ENCODE data around the gene SNAP29. TPM values are rescaled to one million over a fixed set of nuclear protein-coding genes. Genes with fewer than 3 reads are reported as not detected.
A peak's percentile ranks its signal among the peaks of the same experiment; 100 is the strongest.

The SNAP29 gene
- total and polyA plus RNA-seq, 9 of the 15 experiments (the other 6 are each of a cell fraction or from before 2014, with no cell fraction given) = 19.5 to 250 (median 75.9) TPM

DNA sequence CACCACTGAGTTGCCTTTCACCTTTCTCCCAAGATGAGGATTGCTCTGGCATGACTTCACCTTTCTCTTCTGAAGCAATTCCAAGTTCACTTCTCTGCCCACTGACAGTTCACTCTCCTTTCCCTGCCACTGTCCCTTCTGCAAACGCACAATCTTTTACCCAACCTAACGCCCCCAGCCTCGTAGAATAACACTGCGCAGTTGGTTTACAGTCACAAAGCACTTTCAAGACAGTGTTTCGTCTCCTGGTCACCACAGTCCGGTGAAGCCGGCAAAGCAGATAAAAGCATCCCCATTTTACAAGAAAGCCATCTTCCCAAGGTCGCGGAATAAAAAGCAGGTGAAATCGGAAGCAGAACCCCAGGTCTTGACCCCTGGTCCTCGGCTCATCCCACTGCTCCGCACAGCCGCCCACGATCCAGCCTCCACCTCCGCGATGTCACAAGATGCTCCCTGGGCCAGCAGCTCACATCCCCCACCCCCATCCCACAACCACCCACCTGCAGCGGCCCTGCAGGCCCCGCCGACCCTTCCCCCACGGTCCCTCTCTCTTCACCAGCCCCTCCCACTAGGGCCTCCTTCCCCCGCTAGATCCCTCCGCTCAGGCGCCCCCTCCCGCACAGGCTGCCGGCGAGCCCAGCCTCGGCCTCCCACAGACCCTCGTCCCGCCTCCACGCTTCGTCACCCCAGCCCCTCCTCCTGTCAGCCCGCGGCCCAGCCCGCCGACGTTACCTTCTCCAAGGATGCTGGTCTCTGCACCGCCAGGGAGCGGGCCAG, 781 bp upstream of the SNAP29 start (continued):
- no peak for TF ChIP-seq KLF10 (CRISPR knock-in tag; IDR thresholded peaks at IDR 0.05)
- no peak for TF ChIP-seq RHOXF2B (CRISPR knock-in tag; conservative IDR thresholded peaks at IDR 0.05)
- no peak for TF ChIP-seq HDAC3 (IDR thresholded peaks at IDR 0.05; ENCODE audit: borderline replicate concordance, partially characterized antibody)
- peak; percentile 92; the same call in 1 of the 2 replicates for TF ChIP-seq RBM14 (IDR thresholded peaks at IDR 0.05; ENCODE audit: borderline replicate concordance, insufficient read depth, low read depth, low read length)
- TF ChIP-seq CHD2 (IDR thresholded peaks at IDR 0.05; ENCODE audit: low read depth, low read length) = peak; percentile 76
- no peak for TF ChIP-seq KLF16 (IDR thresholded peaks at IDR 0.05)
- TF ChIP-seq PYGO2 (tag; IDR thresholded peaks at IDR 0.05) = no peak
- TF ChIP-seq WHSC1 (IDR thresholded peaks at IDR 0.05; ENCODE audit: low read length) = no peak
- peak; percentile 48; the same call in 1 of the 2 replicates for TF ChIP-seq JUND (IDR thresholded peaks at IDR 0.05; ENCODE audit: borderline replicate concordance, low read depth, low read length)
- TF ChIP-seq JUND (tag; IDR thresholded peaks at IDR 0.05; ENCODE audit: borderline replicate concordance, low read depth, low read length) = no peak
- TF ChIP-seq ELF4 (CRISPR knock-in tag; IDR thresholded peaks at IDR 0.05) = no peak
- TF ChIP-seq, protein P1, sequence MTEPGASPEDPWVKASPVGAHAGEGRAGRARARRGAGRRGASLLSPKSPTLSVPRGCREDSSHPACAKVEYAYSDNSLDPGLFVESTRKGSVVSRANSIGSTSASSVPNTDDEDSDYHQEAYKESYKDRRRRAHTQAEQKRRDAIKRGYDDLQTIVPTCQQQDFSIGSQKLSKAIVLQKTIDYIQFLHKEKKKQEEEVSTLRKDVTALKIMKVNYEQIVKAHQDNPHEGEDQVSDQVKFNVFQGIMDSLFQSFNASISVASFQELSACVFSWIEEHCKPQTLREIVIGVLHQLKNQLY (CRISPR knock-in tag; conservative IDR thresholded peaks at IDR 0.05) = peak in 1 of 2 experiments; percentile 84; a peak in 1 of 4 replicates
- no peak for TF ChIP-seq CCNT2 (IDR thresholded peaks at IDR 0.05; ENCODE audit: borderline replicate concordance, extremely low read depth, insufficient read length, low read depth, low read length)
- TF ChIP-seq NR3C1 (CRISPR knock-in tag; IDR thresholded peaks at IDR 0.05) = no peak
- TF ChIP-seq, protein P2, sequence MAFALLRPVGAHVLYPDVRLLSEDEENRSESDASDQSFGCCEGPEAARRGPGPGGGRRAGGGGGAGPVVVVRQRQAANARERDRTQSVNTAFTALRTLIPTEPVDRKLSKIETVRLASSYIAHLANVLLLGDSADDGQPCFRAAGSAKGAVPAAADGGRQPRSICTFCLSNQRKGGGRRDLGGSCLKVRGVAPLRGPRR (CRISPR knock-in tag; IDR thresholded peaks at IDR 0.05) = no peak
- no peak for TF ChIP-seq ETV5 (CRISPR knock-in tag; IDR thresholded peaks at IDR 0.05; ENCODE audit: low read depth)
- no peak for TF ChIP-seq ZKSCAN1 (IDR thresholded peaks at IDR 0.05; ENCODE audit: low read depth, low read length)
- no peak for TF ChIP-seq HNRNPL (IDR thresholded peaks at IDR 0.05; ENCODE audit: low read depth, low read length)
- no peak for TF ChIP-seq ZNF23 (CRISPR knock-in tag; IDR thresholded peaks at IDR 0.05)
- TF ChIP-seq, protein P3, sequence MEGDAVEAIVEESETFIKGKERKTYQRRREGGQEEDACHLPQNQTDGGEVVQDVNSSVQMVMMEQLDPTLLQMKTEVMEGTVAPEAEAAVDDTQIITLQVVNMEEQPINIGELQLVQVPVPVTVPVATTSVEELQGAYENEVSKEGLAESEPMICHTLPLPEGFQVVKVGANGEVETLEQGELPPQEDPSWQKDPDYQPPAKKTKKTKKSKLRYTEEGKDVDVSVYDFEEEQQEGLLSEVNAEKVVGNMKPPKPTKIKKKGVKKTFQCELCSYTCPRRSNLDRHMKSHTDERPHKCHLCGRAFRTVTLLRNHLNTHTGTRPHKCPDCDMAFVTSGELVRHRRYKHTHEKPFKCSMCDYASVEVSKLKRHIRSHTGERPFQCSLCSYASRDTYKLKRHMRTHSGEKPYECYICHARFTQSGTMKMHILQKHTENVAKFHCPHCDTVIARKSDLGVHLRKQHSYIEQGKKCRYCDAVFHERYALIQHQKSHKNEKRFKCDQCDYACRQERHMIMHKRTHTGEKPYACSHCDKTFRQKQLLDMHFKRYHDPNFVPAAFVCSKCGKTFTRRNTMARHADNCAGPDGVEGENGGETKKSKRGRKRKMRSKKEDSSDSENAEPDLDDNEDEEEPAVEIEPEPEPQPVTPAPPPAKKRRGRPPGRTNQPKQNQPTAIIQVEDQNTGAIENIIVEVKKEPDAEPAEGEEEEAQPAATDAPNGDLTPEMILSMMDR (IDR thresholded peaks at IDR 0.05 in 2 of 3, conservative IDR thresholded peaks at IDR 0.05 in 1 of 3; ENCODE audit: insufficient read depth in 2 of 3, low read depth in 1 of 3, low read length in 3 of 3) = no peak
- TF ChIP-seq NFE2 (IDR thresholded peaks at IDR 0.05; ENCODE audit: low read depth) = no peak
- TF ChIP-seq PML (IDR thresholded peaks at IDR 0.05; ENCODE audit: low read length) = no peak
- TF ChIP-seq ZNF140 (CRISPR knock-in tag; IDR thresholded peaks at IDR 0.05) = no peak
- no peak for TF ChIP-seq HLTF (IDR thresholded peaks at IDR 0.05)
- TF ChIP-seq, protein P4, sequence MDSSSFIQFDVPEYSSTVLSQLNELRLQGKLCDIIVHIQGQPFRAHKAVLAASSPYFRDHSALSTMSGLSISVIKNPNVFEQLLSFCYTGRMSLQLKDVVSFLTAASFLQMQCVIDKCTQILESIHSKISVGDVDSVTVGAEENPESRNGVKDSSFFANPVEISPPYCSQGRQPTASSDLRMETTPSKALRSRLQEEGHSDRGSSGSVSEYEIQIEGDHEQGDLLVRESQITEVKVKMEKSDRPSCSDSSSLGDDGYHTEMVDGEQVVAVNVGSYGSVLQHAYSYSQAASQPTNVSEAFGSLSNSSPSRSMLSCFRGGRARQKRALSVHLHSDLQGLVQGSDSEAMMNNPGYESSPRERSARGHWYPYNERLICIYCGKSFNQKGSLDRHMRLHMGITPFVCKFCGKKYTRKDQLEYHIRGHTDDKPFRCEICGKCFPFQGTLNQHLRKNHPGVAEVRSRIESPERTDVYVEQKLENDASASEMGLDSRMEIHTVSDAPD (CRISPR knock-in tag; IDR thresholded peaks at IDR 0.05) = no peak
- TF ChIP-seq ZNF311 (CRISPR knock-in tag; IDR thresholded peaks at IDR 0.05) = no peak
- no peak for TF ChIP-seq EHMT2 (IDR thresholded peaks at IDR 0.05)
